Stimulated activated CD4-positive, alpha-beta T cell treated with anti-CD3 and anti-CD28 coated beads, TNF-alpha, amount 100 ng/mL, for 24 hours (primary cell): ENCODE measurements around the gene CLC.
A peak's percentile ranks its signal among the peaks of the same experiment; 100 is the strongest.
"Not testable (repeated sequence)": the region's sequence is repeated elsewhere in the genome, so short reads cannot be mapped to it uniquely, and the experiment has no call there.

ENCODE experiments used
- DNase-seq, 3 experiments: peaks; one replicate each; pipeline ENCODE4 v3.0.0-alpha.2; 2020; ENCODE audit warnings: low read depth in 3 of 3

Gene CLC

GRCh38 chr19:39737891-39738290, at the start of gene CLC:
CLC (minus strand) TSS chr19:39738029; CDS start chr19:39737952, 77 bp downstream.
- DNase-seq = no peak

GRCh38 chr19:39780894-39781293, 43.1 kb upstream of the CLC start:
- no peak for DNase-seq

GRCh38 chr19:39778763-39779162, 40.9 kb upstream of the CLC start, which contains the start of gene LEUTX:
LEUTX (plus strand) TSS chr19:39778854; CDS start chr19:39778921, 67 bp downstream.
- no peak for DNase-seq

GRCh38 chr19:39768786-39769185, 31.0 kb upstream of the CLC start:
- no peak for DNase-seq

- DNase-seq = no peak
Measured at GRCh38 chr19:39768334-39768733, 30.5 kb upstream of the CLC start.

GRCh38 chr19:39765091-39766076, 27.6 kb upstream of the CLC start:
- DNase-seq = peak in 2 of 3 experiments; percentile 22 to 28

- DNase-seq = not testable (repeated sequence)
Measured at GRCh38 chr19:39761851-39762250, 24.0 kb upstream of the CLC start.

GRCh38 chr19:39759457-39760184, 21.8 kb upstream of the CLC start:
- DNase-seq = no peak

- no peak for DNase-seq
Measured at GRCh38 chr19:39754971-39755370, 17.1 kb upstream of the CLC start.

GRCh38 chr19:39754544-39754943, 16.7 kb upstream of the CLC start:
- no peak for DNase-seq

GRCh38 chr19:39752795-39753194, 15.0 kb upstream of the CLC start:
- DNase-seq = no peak

- DNase-seq = peak in 1 of 3 experiments; percentile 9
Measured at GRCh38 chr19:39752390-39752789, 14.6 kb upstream of the CLC start.

GRCh38 chr19:39749981-39750380, 12.2 kb upstream of the CLC start:
- DNase-seq = no peak

- DNase-seq = no peak
Measured at GRCh38 chr19:39746836-39747529, 9.2 kb upstream of the CLC start.

GRCh38 chr19:39745643-39746042, 7.8 kb upstream of the CLC start:
- no peak for DNase-seq

GRCh38 chr19:39740395-39740794, 2.6 kb upstream of the CLC start:
- no peak for DNase-seq

GRCh38 chr19:39738814-39739213, 985 bp upstream of the CLC start:
- DNase-seq = no peak

- peak in 1 of 3 experiments; percentile 2 for DNase-seq
Measured at GRCh38 chr19:39737351-39737750, 478 bp downstream of the CLC start.

GRCh38 chr19:39736088-39736487, 1.7 kb downstream of the CLC start:
- DNase-seq = no peak

- DNase-seq = no peak
Measured at GRCh38 chr19:39735688-39736087, 2.1 kb downstream of the CLC start.

GRCh38 chr19:39733841-39734240, 4.0 kb downstream of the CLC start:
- DNase-seq = no peak

GRCh38 chr19:39731685-39732084, 6.1 kb downstream of the CLC start:
- no peak for DNase-seq
